HG03354 (cell line): ENCODE results near the gene MBNL1.
A peak's percentile ranks its signal among the peaks of the same experiment; 100 is the strongest.
"Not testable (repeated sequence)": the region's sequence is repeated elsewhere in the genome, so short reads cannot be mapped to it uniquely, and the experiment has no call there.

Experiments used
- ATAC-seq: cut with Tn5 transposase; IDR thresholded peaks from one replicate; pipeline ENCODE4 v1.9.1; 2021; ENCODE audit warnings: mild to moderate bottlenecking; ENCODE audit not compliant: unreplicated experiment, poor library complexity, severe bottlenecking

MBNL1 gene

GRCh38 chr3:152359385-152360248 is 90.9 kb downstream of the MBNL1 start:
- no peak for ATAC-seq

- no peak for ATAC-seq
Observed at GRCh38 chr3:152360302-152360701, 91.6 kb downstream of the MBNL1 start.

- no peak for ATAC-seq
Observed at GRCh38 chr3:152360966-152361365, 92.2 kb downstream of the MBNL1 start.

- no peak for ATAC-seq
Observed at GRCh38 chr3:152362086-152362485, 93.4 kb downstream of the MBNL1 start.

- ATAC-seq, result no peak
Observed at GRCh38 chr3:152364237-152364636, 95.5 kb downstream of the MBNL1 start.

GRCh38 chr3:152365126-152365525 is 96.4 kb downstream of the MBNL1 start:
- no peak for ATAC-seq

GRCh38 chr3:152365766-152366593 is 97.3 kb downstream of the MBNL1 start:
- no peak for ATAC-seq

- not testable (repeated sequence) for ATAC-seq
Observed at GRCh38 chr3:152367192-152367591, 98.5 kb downstream of the MBNL1 start.

GRCh38 chr3:152372633-152373032 is 103.9 kb downstream of the MBNL1 start:
- not testable (repeated sequence) for ATAC-seq

- ATAC-seq, result no peak
Observed at GRCh38 chr3:152373379-152373778, 104.7 kb downstream of the MBNL1 start.

- no peak for ATAC-seq
Observed at GRCh38 chr3:152374262-152374990, 105.7 kb downstream of the MBNL1 start.

GRCh38 chr3:152375546-152375945 is 106.8 kb downstream of the MBNL1 start:
- no peak for ATAC-seq

- ATAC-seq, result peak; percentile 84
Observed at GRCh38 chr3:152376351-152377183, 107.8 kb downstream of the MBNL1 start.

- ATAC-seq, result peak; percentile 22
Observed at GRCh38 chr3:152377184-152377570, 108.4 kb downstream of the MBNL1 start.

- ATAC-seq, result no peak
Observed at GRCh38 chr3:152379415-152380042, 110.8 kb downstream of the MBNL1 start.

GRCh38 chr3:152380043-152380442 is 111.3 kb downstream of the MBNL1 start:
- ATAC-seq, result no peak

GRCh38 chr3:152381881-152382295 is 113.2 kb downstream of the MBNL1 start:
- peak; percentile 63 for ATAC-seq

- ATAC-seq, result peak; percentile 48
Observed at GRCh38 chr3:152382312-152383135, 113.8 kb downstream of the MBNL1 start.
